Measurements from ENCODE around the gene PLEKHA8.

PLEKHA8 gene, protein sequence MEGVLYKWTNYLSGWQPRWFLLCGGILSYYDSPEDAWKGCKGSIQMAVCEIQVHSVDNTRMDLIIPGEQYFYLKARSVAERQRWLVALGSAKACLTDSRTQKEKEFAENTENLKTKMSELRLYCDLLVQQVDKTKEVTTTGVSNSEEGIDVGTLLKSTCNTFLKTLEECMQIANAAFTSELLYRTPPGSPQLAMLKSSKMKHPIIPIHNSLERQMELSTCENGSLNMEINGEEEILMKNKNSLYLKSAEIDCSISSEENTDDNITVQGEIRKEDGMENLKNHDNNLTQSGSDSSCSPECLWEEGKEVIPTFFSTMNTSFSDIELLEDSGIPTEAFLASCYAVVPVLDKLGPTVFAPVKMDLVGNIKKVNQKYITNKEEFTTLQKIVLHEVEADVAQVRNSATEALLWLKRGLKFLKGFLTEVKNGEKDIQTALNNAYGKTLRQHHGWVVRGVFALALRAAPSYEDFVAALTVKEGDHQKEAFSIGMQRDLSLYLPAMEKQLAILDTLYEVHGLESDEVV

DNA sequence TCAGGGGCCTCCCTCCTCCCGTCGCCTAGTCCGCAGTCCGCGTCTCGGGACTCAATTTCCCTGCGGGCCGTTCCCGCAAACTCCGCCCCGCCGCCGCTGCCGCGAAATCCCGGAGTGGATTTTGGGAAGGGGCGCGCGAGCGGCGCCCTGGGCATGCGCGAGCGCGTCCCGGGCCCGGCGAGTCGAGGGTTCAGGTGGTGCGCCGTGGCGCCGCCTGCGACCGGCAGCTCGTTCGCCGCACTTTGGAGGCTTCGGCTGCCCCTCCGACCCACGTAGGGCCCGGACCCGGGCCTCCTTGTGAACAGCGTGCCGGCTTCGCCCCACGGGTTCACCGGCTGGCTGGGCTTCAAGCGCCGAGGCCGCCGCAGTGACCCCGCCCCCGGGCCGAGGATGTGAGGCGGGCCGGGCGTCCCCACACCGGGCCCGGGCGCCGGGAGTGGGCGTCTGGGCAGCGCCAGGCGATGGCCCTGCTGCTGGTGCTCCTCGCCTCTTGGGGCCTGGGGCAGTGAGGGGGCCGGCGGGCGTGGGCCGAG lies at the start of gene PLEKHA8:
TSS of gene PLEKHA8 (plus strand) at position 197 of the 533 bp plus-strand sequence. CDS start 351 bp downstream, outside the sequence.
- peak; percentile 84 for DNase-seq

DNA sequence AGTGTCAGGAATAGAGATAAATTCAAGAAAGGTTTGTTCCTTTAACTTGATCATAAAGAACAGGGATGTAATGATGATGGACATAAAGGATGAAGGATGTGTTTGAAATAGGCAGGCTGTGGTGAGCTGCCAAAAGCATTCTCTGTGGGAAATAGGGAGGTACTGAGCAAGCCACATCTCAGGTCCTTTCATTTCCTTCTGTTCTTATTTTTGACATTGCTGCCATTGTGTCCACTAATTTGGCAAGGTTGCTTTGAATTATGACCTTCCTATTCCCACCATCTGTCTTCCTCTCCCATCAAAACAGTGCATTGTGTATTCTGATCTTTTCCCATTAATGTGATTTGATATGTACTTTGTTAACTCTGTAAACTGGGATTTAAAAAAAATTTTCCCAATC lies 48.1 kb upstream of the PLEKHA8 start:
- DNase-seq, result no peak

GRCh38 chr7:29987083-29987482 lies 41.1 kb upstream of the PLEKHA8 start:
- no peak for DNase-seq

GRCh38 chr7:29987811-29988317 lies 40.3 kb upstream of the PLEKHA8 start:
- no peak for DNase-seq

GRCh38 chr7:29988424-29989256 lies 39.6 kb upstream of the PLEKHA8 start:
- peak; percentile 28 for DNase-seq

GRCh38 chr7:29989257-29989995 lies 38.8 kb upstream of the PLEKHA8 start, which contains the start of gene SCRN1:
TSS of gene SCRN1 (minus strand) at chr7:29989801. CDS start at chr7:29969067, 20,734 bp downstream.
- peak; percentile 50 for DNase-seq

DNA sequence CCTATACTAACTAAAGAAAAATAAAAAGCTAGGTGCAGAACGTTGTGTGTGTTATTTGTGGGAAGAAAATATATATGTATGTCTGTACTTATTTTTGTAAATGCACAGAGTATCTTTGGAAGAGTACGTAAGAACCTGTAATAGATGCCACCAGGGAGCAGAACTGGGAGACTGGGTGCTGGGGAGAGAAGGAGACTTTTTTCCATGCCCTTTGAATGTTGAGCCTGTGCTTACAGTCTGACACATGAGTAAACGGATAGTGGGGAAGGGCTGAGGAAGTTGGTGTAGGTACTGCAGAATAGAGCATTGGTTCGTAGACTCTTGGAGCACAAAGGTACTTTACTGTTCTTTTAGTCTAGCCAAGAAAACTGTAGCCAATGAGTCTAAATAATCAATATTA lies 37.3 kb upstream of the PLEKHA8 start:
- no peak for DNase-seq

DNA sequence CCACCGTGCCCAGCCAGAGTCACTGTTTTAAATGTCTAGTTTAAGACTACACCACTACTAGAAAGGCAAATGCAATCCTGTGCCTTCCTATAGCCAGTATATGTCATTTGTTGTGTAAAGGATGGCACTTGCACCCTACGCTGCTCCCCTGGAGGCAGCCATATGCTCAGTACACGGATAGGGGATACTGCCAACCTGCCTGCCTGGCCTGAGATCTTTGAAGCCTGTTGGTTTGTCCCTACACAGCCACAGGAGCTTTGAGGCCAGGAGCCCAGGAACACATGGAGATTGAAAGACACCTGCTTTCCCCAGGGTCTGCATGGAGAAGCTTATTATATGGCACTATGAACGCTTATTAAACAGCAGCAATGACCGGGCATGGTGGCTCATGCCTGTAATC lies 36.3 kb upstream of the PLEKHA8 start:
- DNase-seq, result no peak

- no peak for DNase-seq
These were observed 35.1 kb upstream of the PLEKHA8 start for GRCh38 chr7:29993140-29993539.

- DNase-seq, result no peak
These were observed 32.6 kb upstream of the PLEKHA8 start for GRCh38 chr7:29995652-29996051.

- DNase-seq, result no peak
These were observed 31.9 kb upstream of the PLEKHA8 start for GRCh38 chr7:29996321-29996720.

- DNase-seq, result no peak
These were observed 29.7 kb upstream of the PLEKHA8 start for GRCh38 chr7:29998489-29998888.

DNA sequence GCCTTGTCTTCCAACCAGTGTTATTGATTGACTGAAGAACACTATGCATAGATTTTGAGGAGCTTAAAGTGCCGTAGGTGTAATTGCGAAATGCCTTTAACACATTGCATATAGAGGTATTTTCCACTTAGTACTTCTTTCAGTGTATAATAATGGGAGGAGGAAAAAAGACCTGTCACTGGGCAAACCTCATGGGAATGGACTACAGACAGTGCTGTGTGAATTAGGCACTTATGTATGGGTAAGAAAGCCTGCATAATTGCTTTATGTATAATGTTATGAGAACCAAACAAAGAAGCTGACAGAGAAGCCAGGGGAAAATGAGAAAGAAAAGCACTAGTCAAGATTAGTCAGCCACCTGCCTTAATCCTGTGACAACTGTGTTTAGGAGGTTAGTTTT lies 26.2 kb upstream of the PLEKHA8 start:
- DNase-seq, result no peak

- no peak for DNase-seq
These were observed 25.1 kb upstream of the PLEKHA8 start for GRCh38 chr7:30003098-30003497.

- DNase-seq, result no peak
These were observed 22.7 kb upstream of the PLEKHA8 start for GRCh38 chr7:30005464-30005863.

- no peak for DNase-seq
These were observed 18.2 kb upstream of the PLEKHA8 start for GRCh38 chr7:30010021-30010420.

DNA sequence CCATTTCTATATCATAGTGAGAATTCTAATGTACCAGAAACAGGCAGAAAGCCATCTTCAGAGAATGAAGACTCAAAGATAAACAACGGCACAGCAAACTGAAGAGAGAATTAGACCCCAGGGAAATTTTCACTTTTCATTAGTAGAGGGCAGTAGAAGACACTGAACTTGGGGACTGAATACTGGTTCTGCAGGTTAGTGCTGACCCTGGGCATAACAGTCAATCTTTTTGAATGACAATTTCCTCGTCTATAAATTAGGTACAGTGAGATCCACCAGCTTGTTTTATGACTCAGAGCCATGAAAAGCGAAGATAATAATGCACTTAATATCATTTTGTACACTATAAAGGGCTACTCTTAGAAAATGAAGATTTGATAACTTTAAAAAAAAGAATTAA lies 15.5 kb upstream of the PLEKHA8 start:
- no peak for DNase-seq

DNA sequence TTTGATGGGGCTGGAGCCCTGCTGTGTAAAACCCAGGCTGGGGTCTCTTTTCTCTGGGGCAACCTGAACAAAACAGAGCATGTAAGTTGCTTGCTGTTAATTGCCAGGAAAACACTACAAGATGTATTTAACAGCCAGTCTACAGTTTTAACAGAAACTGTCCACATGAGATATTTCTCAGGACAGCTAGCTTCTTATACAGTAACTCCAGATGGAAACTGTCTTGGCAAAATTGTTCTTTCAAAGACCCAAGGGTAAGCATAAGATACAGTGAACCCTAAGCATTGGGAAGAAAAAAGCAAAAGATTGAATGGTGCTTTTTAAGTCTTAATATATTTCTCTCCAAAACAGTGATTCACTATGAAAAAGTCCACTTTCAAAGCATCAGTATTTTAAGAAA lies 9.8 kb upstream of the PLEKHA8 start:
- DNase-seq, result no peak

- DNase-seq, result no peak
These were observed 8.8 kb upstream of the PLEKHA8 start for GRCh38 chr7:30019387-30019786.

DNA sequence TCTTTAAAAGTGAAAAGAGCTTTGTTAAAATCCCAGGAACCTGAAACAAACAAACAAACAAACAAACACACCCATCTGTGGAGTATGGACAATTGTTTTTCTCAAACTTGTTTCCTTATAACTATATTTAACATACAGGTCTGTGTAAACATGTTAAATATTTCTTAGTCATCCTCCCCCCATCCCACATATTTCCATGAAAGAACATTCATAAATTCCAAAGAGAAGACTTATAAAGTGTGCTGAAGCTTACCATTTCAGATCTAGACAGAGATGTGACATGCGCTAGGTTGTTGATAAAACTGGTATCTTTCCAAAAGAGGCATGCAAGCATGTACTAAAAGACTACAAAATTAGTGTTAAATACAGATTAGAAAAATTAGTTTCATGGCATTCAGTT lies 8.3 kb upstream of the PLEKHA8 start:
- no peak for DNase-seq

- DNase-seq, result no peak
These were observed 7.7 kb upstream of the PLEKHA8 start for GRCh38 chr7:30020535-30020934.

GRCh38 chr7:30022991-30023390 lies 5.2 kb upstream of the PLEKHA8 start:
- no peak for DNase-seq

- DNase-seq, result no peak
These were observed 4.7 kb upstream of the PLEKHA8 start for GRCh38 chr7:30023524-30023923.
